Muscle layer of colon (tissue), 2 donors: ENCODE results near the gene SNRPA1.

Source experiments
- H3K27ac ChIP-seq: one replicate; pipeline ENCODE4 v1.7.0; 2013; ENCODE audit warnings: low read depth, mild to moderate bottlenecking, low read length, moderate library complexity
- H3K27me3 ChIP-seq, 2 donors: one replicate each; pipeline ENCODE4 v1.7.0; 2013; ENCODE audit warnings: low read length in 2 of 2, mild to moderate bottlenecking in 2 of 2; ENCODE audit not compliant: insufficient read depth in 2 of 2, control insufficient read depth in 1 of 2
- H3K36me3 ChIP-seq: one replicate; pipeline ENCODE4 v1.7.0; 2013; ENCODE audit warnings: mild to moderate bottlenecking, low read length; ENCODE audit not compliant: insufficient read depth
- H3K4me1 ChIP-seq: one replicate; pipeline ENCODE4 v1.7.0; 2013; ENCODE audit warnings: mild to moderate bottlenecking, low read length; ENCODE audit not compliant: insufficient read depth
- H3K4me3 ChIP-seq, 2 donors: one replicate each; pipeline ENCODE4 v1.7.0; 2013; ENCODE audit warnings: low read length in 2 of 2, low read depth in 1 of 2, mild to moderate bottlenecking in 1 of 2, moderate library complexity in 1 of 2
- H3K9ac ChIP-seq: one replicate; pipeline ENCODE4 v1.7.0; 2013; ENCODE audit warnings: low read length
- H3K9me3 ChIP-seq: one replicate; pipeline ENCODE4 v1.7.0; 2013; ENCODE audit warnings: mild to moderate bottlenecking, low read length
- donor health status: abdominal sarcoma.
- donor health status: Adenocarcinoma of cecum.

SNRPA1 gene

GRCh38 chr15:101242999-101243336, 52.1 kb downstream of the SNRPA1 start:
- no peaks in the 10 kb centered on the region for H3K36me3 ChIP-seq
- H3K27ac ChIP-seq = no peak overlapping the region
- H3K4me3 ChIP-seq = no peak overlapping the region
- no peak overlapping the region for H3K9ac ChIP-seq
- peaks cover 25% of the 10 kb centered on the region for H3K4me1 ChIP-seq
- no peaks in the 10 kb centered on the region for H3K9me3 ChIP-seq
- H3K27me3 ChIP-seq = no peaks in the 10 kb centered on the region

- Histone ChIP-seq H3K4me3 (no peak overlapping the region), H3K4me1 (peaks cover 21% of the 10 kb centered on the region)
These were observed 52.7 kb downstream of the SNRPA1 start for GRCh38 chr15:101242160-101242998.

GRCh38 chr15:101240358-101240757, 54.7 kb downstream of the SNRPA1 start:
- no peak overlapping the region for H3K9ac ChIP-seq
- H3K4me1 ChIP-seq = peaks cover 13% of the 10 kb centered on the region
- no peak overlapping the region for H3K27ac ChIP-seq
- peaks cover under 1% of the 10 kb centered on the region for H3K36me3 ChIP-seq
- no peaks in the 10 kb centered on the region for H3K27me3 ChIP-seq
- H3K9me3 ChIP-seq = no peaks in the 10 kb centered on the region
- H3K4me3 ChIP-seq = no peak overlapping the region

More at GRCh38 chr15:101242160-101242998, 52.7 kb downstream of the SNRPA1 start:
- no peaks in the 10 kb centered on the region for H3K27me3 ChIP-seq
- H3K36me3 ChIP-seq = no peaks in the 10 kb centered on the region
- H3K27ac ChIP-seq = no peak overlapping the region
- no peak overlapping the region for H3K9ac ChIP-seq
- H3K9me3 ChIP-seq = no peaks in the 10 kb centered on the region

DNA sequence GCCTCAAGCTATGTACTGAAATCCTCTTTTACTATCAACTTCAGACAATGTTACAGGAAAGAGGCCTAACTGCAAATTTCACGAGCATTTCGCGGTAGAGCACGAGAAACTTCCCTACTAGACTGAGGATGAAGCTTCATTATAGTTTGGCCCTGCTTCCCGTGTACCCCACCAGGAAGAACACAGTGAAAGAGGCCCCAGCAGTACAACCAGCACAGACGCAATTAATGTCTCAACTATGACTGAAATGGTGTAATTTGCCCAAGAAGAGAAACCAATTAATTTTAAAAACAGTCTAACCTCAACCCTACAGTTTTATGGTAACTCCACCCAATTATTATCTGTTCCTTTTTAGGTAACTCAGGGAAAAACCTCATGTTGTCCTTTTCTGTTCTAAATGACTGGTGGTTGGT, 55.3 kb downstream of the SNRPA1 start:
- Histone ChIP-seq H3K27ac (no peak overlapping the region), H3K4me1 (peaks cover 7% of the 10 kb centered on the region), H3K9ac (no peak overlapping the region), H3K36me3 (peaks cover 6% of the 10 kb centered on the region), H3K9me3 (no peaks in the 10 kb centered on the region), H3K27me3 (no peaks in the 10 kb centered on the region), H3K4me3 (no peak overlapping the region)

- no peak overlapping the region for H3K9ac ChIP-seq
- peaks cover 14% of the 10 kb centered on the region for H3K36me3 ChIP-seq
- H3K27me3 ChIP-seq = no peaks in the 10 kb centered on the region
- peaks cover 9% of the 10 kb centered on the region for H3K4me1 ChIP-seq
- H3K9me3 ChIP-seq = no peaks in the 10 kb centered on the region
- no peak overlapping the region for H3K4me3 ChIP-seq
- H3K27ac ChIP-seq = no peak overlapping the region
These were observed 57.8 kb downstream of the SNRPA1 start for GRCh38 chr15:101237251-101237650.

DNA sequence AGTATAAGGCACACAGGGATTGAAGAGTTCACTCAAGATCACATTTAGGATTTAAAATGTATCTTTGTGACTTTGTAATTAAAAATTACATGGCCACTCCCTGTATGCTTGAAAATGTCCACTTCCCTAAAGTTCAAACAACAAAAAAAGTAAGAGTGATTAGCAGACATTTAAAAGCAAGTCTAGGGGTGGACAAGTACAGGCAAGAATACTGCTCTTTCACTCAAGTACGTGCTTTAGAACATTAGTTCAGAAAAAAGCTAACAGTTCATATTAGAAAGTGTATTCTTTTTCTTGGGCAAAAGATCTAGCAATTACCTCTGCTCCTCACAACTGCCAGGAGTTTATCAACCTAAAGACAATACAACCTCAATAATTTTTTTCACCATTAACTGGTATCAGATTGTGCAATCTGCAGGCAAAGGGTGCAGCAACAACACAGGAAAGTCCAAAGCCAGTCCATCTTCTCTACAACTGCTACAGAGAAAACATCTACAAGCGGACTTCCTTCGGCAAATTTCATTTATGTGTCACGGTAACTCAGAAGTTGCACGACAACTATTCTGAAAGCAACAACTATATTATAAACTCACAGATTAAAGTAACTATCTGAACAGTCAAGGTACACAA, 61.3 kb downstream of the SNRPA1 start:
- H3K4me1 ChIP-seq = peaks cover 12% of the 10 kb centered on the region
- no peak overlapping the region for H3K4me3 ChIP-seq
- H3K27me3 ChIP-seq = no peaks in the 10 kb centered on the region
- no peak overlapping the region for H3K27ac ChIP-seq
- H3K9me3 ChIP-seq = no peaks in the 10 kb centered on the region
- peaks cover 14% of the 10 kb centered on the region for H3K36me3 ChIP-seq
- H3K9ac ChIP-seq = no peak overlapping the region

- no peak overlapping the region for H3K27ac ChIP-seq
These were observed 62.4 kb downstream of the SNRPA1 start for GRCh38 chr15:101232677-101233076.

More at GRCh38 chr15:101232677-101233076, 62.4 kb downstream of the SNRPA1 start:
- Histone ChIP-seq H3K4me3 (no peak overlapping the region), H3K9me3 (no peaks in the 10 kb centered on the region), H3K9ac (no peak overlapping the region), H3K4me1 (peaks cover 12% of the 10 kb centered on the region), H3K36me3 (peaks cover 14% of the 10 kb centered on the region), H3K27me3 (no peaks in the 10 kb centered on the region)
